Adipose tissue (tissue), 3 donors: Measurements from ENCODE around the gene CLK3. TPM values are rescaled to one million over a fixed set of nuclear protein-coding genes. Genes with fewer than 3 reads are reported as not detected.
"Not testable (repeated sequence)": the region's sequence is repeated elsewhere in the genome, so short reads cannot be mapped to it uniquely, and the experiment has no call there.

Experiments used
- H3K27ac ChIP-seq: one replicate; pipeline ENCODE4 v1.5.1; 2013; ENCODE audit warnings: low read depth, low read length
- WGBS, 3 donors: extraction: QIAGEN DNeasy Blood & Tissue Kit; methylation state at CpG; one replicate each; pipeline ENCODE4 v1.1.7; 2013; 5-methylcytosine and 5-hydroxymethylcytosine counted together
- polyA plus RNA-seq, 3 donors: library from polyadenylated mRNA; stranded (reverse); fragments of 200-250 nt; gene quantifications; one replicate each; pipeline ENCODE4 v1.2.3, GENCODE V29; 2013
- donor health status: healthy with polysubstance abuse.
- donor health status: Bipolar disorder and iron deficiency.
- donor health status: healthy.

The CLK3 gene
- polyA plus RNA-seq, 3 donors: 30.2 to 50.6 (median 50.1) TPM

GRCh38 chr15:74656935-74657535 lies 41.4 kb downstream of the CLK3 start:
- WGBS, 3 donors: 84 to 95% (median 94%) methylated on average over 6 of the region's 6 CpGs
- H3K27ac ChIP-seq: no peak overlapping the region

- WGBS, 3 donors: 80 to 89% (median 82%) methylated on average over 3 of the region's 3 CpGs
- H3K27ac ChIP-seq: no peak overlapping the region
These were observed 42.2 kb downstream of the CLK3 start for GRCh38 chr15:74657846-74658245.

GRCh38 chr15:74661280-74661679 lies 45.6 kb downstream of the CLK3 start:
- 95 to 98% (median 95%) methylated on average over 8 of the region's 8 CpGs for WGBS, 3 donors
- not testable (repeated sequence) for H3K27ac ChIP-seq

GRCh38 chr15:74662064-74662860 lies 46.6 kb downstream of the CLK3 start:
- WGBS, 3 donors: 54 to 92% (median 85%) methylated on average over 4 of the region's 4 CpGs

GRCh38 chr15:74663303-74664027 lies 47.8 kb downstream of the CLK3 start:
- no peak overlapping the region for H3K27ac ChIP-seq
- WGBS, 3 donors: 86 to 91% (median 87%) methylated on average over 8 of the region's 8 CpGs

More at GRCh38 chr15:74662064-74662860, 46.6 kb downstream of the CLK3 start:
- no peak overlapping the region for H3K27ac ChIP-seq

GRCh38 chr15:74664028-74664616 lies 48.5 kb downstream of the CLK3 start:
- no peak overlapping the region for H3K27ac ChIP-seq
- 13 to 33% (median 23%) methylated on average over 2 of the region's 2 CpGs for WGBS, 3 donors

- 72 to 81% (median 73%) methylated on average over 2 of the region's 2 CpGs for WGBS, 3 donors
- H3K27ac ChIP-seq: no peak overlapping the region
These were observed 49.0 kb downstream of the CLK3 start for GRCh38 chr15:74664670-74665069.

- no peak overlapping the region for H3K27ac ChIP-seq
- WGBS, 3 donors: 75 to 86% (median 86%) methylated on average over 1 of the region's 1 CpG
These were observed 52.3 kb downstream of the CLK3 start for GRCh38 chr15:74667975-74668374.

DNA sequence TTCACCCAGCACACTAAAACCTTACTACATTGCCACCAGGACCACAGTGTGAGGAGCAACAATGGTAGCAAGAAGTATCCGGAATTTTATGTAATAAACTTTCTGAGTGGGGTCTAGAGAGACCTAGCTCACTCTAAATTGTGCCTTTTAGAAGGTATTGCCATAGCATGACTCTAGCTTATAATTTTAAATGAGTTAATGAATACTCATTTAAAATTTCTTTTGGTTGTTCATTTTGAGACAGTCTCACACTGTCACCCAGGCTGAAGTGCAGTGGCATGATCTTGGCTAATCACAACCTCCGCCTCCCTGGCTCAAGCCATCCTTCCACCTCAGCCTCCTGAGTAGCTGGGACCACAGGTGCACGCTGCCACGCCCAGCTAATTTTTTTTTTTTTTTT lies 54.0 kb downstream of the CLK3 start:
- no peak overlapping the region for H3K27ac ChIP-seq
- WGBS, 3 donors: 87 to 97% (median 95%) methylated on average over 4 of the region's 4 CpGs

GRCh38 chr15:74674161-74674560 lies 58.5 kb downstream of the CLK3 start:
- H3K27ac ChIP-seq: no peak overlapping the region
- 86 to 92% (median 91%) methylated on average over 3 of the region's 3 CpGs for WGBS, 3 donors

DNA sequence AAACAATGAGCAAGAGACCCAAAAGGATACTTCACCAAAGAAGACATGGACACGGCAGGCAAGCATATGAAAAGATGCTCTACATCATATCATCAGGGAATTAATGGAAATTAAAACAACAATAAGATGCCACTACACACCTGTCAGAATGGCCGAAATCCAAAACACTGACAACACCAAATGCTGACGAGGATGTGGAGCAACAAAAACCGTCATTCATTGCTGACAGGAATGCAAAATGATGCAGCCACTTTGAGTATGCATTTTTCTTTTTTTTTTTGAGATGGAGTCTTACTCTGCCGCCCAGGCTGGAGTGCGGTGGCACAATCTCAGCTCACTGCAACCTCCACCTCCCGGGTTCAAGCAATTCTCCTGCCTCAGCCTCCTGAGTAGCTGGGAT lies 61.2 kb downstream of the CLK3 start:
- 90 to 95% (median 90%) methylated on average over 7 of the region's 7 CpGs for WGBS, 3 donors
- H3K27ac ChIP-seq: no peak overlapping the region

Other genes with a start within 250 kb of the CLK3 start
- 1 to 10 TPM in 1 of 3 donors, under 1 TPM in 2; 0.55 to 3.5 (median 0.86) TPM for gene CYP11A1, start 248.2 kb upstream of the CLK3 start, polyA plus RNA-seq
- gene SEMA7A, start 181.9 kb upstream of the CLK3 start, polyA plus RNA-seq: 1 to 10 TPM in 2 of 3 donors, under 1 TPM in 1; 0.75 to 3.0 (median 2.4) TPM
- gene UBL7, start 154.7 kb upstream of the CLK3 start, polyA plus RNA-seq: 10 to 100 TPM; 26.7 to 33.9 (median 31.9) TPM
- gene ARID3B, start 74.6 kb upstream of the CLK3 start, polyA plus RNA-seq: 1 to 10 TPM; 2.1 to 3.0 (median 2.6) TPM
- 10 to 100 TPM in 2 of 3 donors, 1 to 10 TPM in 1; 8.4 to 16.2 (median 13.4) TPM for gene EDC3, start 80.2 kb downstream of the CLK3 start, polyA plus RNA-seq
- gene CYP1A1, start 109.7 kb downstream of the CLK3 start, polyA plus RNA-seq: 10 to 100 TPM in 1 of 3 donors, 1 to 10 TPM in 1, under 1 TPM in 1; 0.21 to 12.7 (median 1.2) TPM
- gene CYP1A2, start 133.0 kb downstream of the CLK3 start, polyA plus RNA-seq: under 1 TPM in 2 of 3 donors, not detected in 1; 0.07 to 0.27 TPM
- 10 to 100 TPM; 13.2 to 33.6 (median 31.7) TPM for gene CSK, start 166.2 kb downstream of the CLK3 start, polyA plus RNA-seq
- gene LMAN1L, start 197.0 kb downstream of the CLK3 start, polyA plus RNA-seq: under 1 TPM in 1 of 3 donors, not detected in 2; 0.01 TPM
- not detected for gene CPLX3, start 210.8 kb downstream of the CLK3 start, polyA plus RNA-seq
- gene ULK3, start 227.3 kb downstream of the CLK3 start, polyA plus RNA-seq: 10 to 100 TPM; 18.1 to 24.7 (median 22.6) TPM